Measurements from ENCODE around the gene LRFN4.

DNA sequence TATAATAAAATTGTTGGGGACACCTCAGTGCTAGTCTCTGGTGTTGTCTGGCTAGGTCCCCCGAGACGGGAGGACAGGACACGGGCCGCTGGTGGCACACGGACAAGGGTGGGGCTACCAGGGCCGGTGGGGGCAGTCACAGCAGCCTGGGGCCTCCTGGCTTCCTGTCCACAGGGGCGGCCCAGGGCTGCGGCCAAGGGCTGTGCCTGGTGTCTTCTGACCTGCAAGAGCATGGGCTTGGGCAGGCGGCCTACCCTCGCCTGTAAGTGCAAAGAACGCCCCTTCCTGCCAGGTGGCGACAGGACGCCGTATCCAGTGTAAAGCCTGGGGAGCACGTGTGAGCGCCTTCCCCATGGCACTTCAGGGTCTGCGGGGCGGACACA, 3.6 kb downstream of the LRFN4 start:
- TF ChIP-seq, protein P1, sequence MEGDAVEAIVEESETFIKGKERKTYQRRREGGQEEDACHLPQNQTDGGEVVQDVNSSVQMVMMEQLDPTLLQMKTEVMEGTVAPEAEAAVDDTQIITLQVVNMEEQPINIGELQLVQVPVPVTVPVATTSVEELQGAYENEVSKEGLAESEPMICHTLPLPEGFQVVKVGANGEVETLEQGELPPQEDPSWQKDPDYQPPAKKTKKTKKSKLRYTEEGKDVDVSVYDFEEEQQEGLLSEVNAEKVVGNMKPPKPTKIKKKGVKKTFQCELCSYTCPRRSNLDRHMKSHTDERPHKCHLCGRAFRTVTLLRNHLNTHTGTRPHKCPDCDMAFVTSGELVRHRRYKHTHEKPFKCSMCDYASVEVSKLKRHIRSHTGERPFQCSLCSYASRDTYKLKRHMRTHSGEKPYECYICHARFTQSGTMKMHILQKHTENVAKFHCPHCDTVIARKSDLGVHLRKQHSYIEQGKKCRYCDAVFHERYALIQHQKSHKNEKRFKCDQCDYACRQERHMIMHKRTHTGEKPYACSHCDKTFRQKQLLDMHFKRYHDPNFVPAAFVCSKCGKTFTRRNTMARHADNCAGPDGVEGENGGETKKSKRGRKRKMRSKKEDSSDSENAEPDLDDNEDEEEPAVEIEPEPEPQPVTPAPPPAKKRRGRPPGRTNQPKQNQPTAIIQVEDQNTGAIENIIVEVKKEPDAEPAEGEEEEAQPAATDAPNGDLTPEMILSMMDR (IDR thresholded peaks at IDR 0.05), result no peak
- TF ChIP-seq POLR2A (IDR thresholded peaks at IDR 0.05), result no peak
